Measurements from ENCODE around the gene DMRTA2.
A peak's percentile ranks its signal among the peaks of the same experiment; 100 is the strongest.

DMRTA2 gene

DNA sequence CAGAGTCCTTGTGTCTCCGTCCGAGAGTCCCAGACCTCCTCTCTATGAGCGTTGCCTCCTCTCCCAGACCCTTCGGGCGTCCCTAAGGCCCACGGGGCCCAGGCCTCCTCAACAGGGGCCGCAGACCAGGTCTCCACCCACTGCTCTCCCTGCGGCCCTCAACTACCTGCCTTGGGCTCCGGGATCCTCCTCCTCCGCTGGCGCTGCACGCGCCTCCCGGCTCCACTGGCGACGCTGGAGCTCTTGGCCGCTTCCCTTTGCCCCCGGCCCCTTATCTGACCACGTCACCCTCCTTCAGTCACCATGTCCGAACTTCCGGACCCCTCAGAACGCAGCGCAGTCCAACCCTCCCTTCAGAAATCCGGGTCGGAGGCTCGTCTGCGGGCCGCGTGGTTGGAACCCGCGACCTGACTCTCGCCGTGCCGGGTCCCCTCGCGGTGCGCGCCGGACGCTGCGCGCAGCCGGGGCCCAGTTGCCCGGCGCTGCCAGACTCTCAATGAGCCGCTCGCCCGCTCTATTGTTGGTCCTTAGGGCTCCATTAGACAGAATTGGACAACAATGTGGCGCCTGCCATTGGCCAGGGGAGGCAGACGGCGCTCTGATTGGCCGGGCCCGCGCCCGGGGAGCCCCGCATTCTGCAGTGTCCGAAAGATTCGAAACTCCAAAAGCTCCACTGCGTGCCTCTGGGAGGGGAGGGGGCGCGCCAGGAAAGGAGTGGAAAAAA is at the start of gene DMRTA2:
TSS of gene DMRTA2 (minus strand) at position 498 of the 724 bp plus-strand sequence. CDS start 1,907 bp downstream, outside the sequence.
- DNase-seq = no peak

DNA sequence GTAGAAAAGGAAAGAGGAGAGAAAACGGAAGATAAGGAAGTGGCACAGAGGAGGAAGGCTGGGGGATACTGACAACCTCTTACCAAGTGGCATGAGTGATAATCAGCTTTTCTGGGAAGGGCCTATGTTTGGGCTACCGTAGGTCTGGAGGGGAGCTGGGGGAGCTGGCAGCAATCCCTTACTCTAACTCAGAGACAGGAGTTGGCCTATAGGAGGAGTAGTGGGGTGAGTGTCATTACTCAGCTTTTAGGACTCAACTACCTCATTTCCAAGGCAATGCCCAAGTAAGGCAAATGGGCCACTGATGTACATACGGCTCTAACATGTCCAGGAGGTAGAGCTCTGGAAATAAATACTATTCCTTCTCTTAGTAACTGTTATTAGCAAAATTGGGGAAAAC is 48.7 kb upstream of the DMRTA2 start:
- no peak for DNase-seq

DNA sequence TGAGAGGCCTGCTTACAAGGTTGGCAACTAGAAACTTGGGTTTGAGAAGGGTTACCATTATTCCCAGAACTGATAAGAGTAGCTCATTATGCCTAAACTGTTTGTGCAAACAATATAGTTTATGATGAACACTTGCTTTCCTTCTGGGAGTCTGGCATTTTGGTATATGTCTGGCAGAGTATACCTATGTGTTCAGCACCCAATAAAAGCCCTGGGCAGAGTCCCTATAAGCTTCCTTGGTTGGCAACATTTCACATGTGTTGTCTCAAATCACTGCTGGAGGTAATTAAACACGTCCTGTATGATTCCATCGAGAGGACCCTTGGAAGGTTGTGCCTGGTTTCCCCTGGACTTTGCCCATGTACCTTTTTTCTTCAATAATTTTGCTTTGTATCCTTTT is 39.7 kb upstream of the DMRTA2 start:
- no peak for DNase-seq

DNA sequence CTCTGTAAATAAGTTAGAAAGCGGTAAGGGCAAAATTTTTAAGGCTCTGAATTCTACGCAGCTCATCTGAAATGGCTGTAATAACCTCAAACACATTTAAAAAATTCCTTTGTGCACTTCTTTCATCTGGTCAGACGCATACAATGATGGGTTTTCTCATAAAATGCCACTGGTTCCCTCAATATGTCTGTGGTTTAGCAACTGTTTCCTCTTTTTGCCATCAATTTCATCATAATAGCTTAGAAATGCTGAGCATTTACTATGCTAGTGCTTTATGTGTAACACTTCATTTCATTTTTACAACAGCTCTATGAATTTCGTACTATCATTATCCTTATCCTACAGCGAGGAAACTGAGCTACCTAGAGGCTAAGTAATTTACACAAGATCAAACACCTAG is 35.3 kb upstream of the DMRTA2 start:
- DNase-seq = no peak

DNA sequence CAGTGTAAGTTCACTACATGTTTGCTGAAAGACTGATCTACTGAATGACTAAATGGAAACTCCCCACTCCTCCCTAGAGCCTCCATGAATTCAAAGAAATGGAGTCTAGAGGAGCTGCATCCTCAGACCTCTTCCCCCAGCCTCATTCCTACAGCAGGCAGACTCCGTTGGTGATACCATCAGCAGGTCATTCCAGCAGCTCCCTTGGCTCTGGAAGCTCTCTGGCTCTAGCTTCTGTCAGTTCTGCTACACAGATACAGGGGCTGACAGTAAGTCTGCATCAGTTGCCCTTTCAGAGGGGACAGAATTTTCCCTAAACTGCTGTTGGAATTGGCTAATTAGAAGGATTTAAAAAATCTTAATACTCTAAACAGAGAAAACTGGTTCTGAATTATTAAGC is 31.7 kb upstream of the DMRTA2 start:
- DNase-seq = no peak

DNA sequence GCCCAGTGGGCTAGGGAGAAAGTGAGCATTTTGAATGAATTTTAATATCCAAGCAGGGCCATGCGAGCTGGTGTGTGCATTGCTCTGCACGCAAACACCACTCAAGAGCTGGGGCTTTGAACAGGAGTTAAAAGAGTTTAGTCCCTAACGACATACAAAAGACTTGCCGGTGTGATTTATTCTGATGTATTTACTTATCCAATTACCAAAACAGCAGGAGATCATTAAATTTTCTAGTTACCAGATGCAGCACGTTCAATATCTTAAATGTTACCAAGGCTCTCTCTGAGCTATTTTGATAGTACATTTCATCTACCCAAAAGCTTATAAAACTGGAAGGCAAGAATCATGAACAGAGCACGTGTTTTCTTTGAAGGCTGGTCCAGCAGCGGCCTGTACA is 30.0 kb upstream of the DMRTA2 start:
- no peak for DNase-seq

DNA sequence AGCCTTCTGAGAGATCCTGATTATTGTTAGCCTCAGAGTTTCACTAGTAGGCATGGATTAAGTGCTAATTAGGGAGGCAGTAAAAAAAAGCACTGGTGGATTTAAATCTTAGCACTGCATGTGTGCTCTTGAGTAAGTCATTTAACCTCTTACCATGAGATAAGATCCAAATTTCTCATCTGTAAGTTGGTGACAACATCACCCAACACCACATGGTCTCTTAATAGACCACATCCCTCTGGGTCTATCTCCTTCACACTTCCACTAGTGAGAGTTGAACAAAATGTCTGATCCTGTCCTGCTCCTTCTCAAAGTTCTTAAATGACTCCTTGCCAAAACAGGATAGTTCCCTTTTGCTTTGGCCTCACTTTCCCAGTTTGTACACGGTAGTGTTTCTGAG is 29.5 kb upstream of the DMRTA2 start:
- no peak for DNase-seq

DNA sequence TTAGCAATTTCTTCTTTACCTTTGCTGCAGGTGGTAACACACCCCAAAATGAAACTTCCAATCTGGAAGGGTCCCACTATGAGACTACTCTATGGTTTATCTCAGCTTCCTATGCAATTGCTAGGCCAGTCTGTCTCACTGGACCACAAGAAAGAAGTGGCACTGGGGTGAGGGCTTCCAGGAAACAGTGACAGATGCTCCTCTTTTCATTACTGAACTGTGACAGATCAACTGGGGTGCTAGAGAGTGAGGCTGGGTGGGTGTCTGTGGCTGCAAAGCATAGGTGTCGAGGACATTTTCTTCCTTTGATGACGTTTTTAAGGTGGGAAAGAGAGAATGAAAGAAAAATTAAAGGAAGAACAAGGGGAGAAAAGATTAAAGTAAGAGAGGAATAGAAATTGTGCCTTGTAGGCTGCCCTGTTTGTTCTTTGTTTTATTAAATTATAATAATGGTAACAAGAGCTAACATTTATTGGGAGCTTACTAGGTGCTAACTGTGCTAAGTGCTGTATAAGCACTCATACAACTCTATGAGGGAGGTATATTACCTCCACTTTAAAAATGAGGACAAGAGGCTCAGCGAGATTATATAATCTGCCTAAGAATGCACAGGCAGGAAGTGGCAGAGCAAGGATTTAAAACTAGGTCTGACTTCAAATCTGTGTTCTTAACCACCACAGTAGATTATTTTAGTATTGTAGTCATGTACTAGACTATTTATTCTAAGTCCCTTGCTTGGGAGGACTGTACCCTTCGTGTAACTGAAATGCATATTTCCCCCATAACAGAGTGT is 27.8 kb upstream of the DMRTA2 start:
- no peak for DNase-seq

DNA sequence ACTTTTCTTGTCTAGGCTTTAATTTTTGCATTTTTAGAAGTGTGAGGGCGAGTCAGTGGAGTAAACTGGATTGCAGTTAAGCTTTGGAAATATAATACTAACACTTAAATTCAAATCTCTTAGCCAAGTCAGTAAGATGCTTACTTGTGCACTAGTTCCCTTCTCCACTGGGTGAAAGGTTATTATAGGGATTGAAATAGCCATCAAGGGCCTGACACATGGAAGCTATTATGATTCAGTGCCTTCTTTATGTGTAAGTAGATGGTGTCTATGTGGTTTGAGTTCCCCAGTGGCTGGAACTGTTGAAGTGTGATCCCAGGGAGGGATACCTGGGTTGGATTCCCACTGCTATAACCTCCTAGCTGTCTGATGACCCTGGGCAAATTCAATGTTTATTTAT is 24.7 kb upstream of the DMRTA2 start:
- no peak for DNase-seq

DNA sequence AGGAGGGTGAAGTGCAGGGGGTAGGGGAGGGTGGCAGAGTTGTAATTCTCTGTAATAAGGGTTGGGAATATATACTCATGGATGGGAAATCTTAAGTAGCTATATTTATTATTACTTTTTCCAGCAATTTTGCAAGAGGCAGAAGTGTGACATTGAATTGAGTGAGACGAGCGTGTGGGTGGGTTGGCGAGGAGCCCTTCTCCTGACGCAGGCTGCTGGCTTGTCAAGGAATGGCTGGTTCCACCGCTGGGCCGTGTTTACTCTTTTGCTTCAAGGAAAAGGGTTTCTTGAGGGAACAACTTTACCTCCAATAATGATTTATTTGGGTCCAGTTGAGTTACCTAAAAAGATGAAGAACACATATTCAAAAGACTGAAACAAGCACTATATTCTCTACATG is 17.9 kb upstream of the DMRTA2 start:
- no peak for DNase-seq

DNA sequence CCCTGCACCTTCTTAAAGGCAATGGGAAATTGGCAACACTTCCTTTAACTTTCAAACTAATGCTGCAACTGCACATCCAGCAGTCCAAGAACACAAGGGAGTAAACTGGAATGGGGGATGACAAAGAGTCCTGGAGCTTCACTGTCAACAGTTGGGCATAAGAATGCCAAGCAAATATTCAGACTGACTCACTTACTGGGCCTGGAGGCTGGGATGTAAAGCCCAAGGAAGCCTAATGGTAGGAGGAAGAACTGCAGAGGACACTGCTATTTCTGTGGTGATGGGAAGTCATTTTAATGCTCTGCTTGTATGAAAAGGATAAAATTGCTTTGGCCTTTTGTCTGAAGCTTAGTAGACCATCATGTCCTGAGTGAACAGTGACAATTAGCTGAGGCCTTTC is 15.7 kb upstream of the DMRTA2 start:
- DNase-seq = no peak

DNA sequence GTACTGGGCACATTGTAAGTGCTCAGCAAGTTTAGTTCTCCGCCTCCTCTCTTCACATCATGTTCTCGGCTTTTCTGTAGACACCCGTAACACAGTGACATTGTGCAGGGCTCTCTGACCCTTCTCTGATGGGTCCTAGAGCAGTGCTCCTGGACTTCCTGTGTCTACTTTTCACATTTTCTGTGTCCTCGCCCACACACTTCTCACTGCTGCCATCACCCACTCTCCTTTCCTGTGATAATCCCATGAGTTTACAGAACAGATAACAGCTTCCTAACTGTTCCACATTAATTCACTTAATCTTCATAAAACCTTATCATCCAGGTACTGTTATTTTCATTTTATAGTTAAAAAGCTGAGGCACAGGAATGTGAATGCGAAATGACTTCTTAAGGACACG is 13.2 kb upstream of the DMRTA2 start:
- DNase-seq = no peak

DNA sequence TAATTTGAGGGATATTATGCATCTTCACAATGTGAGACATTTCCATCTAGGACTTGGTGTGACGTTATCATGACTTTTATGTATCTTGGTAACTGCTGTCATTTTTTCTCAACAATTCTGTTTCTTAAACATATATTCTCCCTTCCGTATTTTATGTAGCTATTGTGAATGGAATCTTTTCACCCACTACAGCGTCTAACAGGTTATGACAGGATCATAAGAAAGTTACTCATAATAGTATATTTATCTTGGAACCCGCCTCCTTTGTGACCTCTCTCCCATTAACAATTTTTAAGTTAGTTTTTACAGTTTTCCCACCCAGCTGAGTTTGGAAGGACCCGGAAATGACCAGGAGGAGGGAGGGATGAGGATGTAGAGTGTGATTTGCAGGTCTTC is 6.8 kb upstream of the DMRTA2 start:
- no peak for DNase-seq

DNA sequence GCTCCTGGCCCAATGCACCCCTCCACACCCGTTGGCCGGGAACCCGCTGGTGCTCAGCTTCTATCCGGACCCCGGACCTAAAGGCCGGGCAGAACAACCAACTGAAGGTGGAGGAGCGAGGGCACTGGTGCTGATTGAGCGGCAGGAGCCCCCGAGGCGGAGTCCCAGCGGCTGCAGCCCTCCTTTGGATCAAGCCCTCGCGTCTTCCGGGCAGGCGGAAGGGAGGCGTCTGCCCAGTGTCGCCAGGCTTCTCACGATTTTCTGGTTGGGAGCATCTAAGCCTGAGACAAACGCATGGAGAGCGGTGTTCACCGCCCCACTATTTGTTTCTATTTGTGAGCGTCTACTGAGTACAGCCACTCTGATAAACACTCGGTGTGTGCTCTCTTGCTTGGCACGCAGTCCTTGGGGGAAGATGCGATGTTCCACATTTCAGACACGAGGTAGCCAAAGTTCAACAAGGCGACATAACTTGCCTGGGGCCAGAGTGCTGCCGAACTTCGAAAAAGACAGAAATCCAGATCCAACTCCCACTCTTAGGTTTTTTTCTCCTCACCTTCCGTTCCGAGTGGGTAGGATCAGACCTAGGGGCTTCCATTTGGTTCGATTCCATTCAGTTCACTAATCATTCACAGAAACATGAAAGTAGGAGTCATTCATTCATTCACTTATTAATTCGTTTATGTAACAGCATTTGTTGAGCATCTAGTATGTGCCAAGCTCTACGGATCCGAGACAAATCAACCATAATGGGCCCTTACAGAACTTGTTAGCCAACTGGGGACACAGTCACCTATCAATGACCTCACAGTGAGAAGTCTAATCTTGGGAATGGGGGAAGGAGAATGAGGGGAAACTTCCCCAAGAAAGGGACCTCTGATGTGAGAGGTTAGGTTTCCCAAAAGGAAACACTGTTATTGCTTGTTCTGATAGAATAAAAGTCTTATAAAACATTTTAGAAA is 4.9 kb upstream of the DMRTA2 start:
- DNase-seq = peak; percentile 53

DNA sequence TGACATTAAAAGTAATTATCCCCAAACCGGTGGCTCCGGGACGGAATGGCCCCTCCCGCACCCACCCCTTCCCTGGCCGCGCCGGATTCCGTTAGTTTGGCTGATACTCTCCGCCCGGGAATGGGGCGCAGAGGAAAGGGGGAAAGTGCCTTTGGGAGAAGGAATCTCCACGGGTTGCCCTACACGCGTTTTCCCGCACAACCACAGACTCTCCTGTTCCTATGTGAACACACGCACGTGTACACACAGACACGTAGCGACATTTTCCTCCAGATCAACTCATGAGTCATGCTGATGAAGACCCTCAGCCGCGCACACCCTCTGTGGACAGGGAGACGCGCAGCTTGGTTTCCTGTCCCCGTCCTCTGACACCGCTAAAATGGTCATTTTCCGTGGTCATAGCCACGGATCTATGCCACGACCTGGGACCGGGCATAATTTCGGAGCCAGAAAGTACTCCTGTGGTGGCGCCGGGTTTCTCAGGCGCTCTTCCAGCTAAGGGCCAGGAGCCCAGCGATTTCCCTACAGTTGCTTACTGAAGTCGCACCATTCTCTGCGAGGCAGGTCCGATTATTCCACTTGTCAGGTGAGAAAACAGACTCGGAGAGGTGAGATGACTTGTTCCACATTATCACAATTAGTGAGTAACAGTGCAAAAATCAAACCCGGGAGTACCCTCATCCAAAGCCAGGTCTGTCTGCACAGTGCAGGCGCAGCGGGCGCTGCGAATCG is 4.0 kb upstream of the DMRTA2 start:
- peak; percentile 55 for DNase-seq

DNA sequence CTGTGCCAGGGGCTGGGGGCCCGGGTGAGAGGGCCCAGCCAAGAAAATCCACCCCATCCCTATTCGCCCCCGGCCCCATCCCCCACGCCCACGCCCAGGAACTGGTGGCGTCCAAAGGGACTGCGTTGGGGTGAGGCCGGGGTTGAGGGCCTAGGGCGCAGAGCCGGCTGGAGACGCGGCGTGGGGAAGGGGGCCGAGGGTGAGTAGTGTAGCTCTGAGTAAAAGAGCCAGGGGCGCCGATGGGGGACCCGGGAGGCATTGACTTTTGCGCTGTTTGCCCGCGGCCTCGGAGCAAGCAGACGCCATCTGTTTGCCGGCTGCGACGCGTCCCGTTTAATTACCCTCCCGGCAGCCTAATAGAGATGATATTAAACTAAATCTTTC is 3.5 kb upstream of the DMRTA2 start:
- DNase-seq = no peak

DNA sequence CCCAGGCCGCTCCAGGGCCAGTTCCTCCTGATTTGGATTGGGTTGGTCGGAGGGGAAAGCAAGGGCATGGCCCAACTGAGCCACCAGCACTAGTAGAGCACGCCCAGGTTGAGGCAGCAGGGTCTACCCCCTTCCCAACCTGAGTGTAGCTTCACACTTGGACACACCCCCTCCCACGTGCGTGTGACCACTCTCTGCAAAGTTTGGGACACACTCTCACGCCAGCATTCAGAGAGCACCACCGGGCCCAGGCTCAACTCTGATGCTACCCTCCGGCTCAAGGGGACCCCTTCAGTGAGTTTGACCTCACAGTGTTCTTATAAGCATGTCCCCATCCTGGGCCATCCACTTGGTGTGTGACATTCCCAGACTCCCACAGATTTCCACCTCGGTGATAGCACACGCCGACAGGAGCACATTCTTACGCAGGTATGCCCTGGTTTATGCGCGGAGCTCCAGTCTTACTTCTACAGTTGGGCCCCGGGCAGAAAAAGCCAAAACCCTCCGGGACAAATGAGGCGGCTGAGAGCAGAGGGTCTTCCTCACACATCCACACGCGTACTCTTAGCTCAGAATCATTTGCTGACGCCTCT is 3.0 kb upstream of the DMRTA2 start:
- DNase-seq = peak; percentile 48

DNA sequence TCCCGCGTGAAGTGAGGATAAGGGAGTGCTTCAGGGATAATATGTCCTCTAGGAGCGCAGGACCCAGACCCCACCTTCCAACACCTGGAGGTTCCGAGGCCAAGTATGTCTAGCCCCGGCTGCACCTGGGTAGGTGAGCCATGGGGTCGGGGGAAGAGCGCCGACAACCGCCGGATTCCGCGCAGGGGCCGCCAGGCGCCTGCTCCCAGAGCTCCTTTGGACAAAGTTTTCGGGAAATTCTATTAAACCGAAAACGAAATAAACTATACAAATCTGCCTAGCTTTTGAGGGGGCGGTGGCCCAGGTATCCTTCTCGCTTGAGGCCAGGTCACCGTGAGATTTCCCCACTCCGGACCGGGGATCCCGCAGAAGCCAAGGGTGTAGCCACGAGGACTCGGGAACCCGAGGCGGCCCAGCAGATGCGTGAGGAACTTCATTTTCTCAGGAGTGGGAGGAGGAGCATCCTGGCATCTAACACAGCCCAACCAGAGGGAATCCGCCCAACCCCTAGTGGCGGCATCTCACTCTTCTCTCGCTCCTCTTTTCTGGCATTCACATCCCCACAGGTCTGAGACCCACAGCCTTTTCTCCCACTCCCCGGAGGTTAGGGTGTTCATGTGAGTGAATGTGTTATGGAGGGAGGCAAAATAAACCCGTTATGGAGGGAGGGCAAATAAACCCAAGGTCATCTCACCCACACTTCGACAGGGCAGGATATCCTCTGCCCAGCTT is 2.3 kb upstream of the DMRTA2 start:
- peak; percentile 54 for DNase-seq

DNA sequence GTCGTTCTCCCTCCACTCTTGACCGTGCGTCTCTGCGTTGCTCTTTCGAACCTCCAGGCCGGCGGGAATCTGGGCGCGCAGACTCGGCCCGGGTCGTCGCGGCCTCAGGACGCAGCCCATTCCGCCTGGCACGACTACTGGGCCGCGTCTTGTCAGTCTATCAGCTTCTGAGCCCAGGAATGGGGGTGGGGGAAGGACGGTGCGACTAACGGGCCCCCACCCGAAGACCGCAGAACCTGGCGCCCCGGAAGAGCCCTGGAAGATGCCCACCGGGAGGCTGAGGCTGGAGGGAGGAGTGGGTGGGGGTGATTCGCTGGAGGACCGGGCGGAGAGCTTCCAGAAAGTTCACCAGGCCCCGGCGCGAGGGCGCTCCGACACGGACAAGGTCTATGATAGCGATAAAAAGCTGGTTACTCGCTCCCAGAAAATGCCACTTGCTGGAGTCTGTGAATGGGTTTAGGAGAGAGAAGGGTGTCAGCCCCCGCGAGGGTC is 1.7 kb upstream of the DMRTA2 start:
- DNase-seq = peak; percentile 45

DNA sequence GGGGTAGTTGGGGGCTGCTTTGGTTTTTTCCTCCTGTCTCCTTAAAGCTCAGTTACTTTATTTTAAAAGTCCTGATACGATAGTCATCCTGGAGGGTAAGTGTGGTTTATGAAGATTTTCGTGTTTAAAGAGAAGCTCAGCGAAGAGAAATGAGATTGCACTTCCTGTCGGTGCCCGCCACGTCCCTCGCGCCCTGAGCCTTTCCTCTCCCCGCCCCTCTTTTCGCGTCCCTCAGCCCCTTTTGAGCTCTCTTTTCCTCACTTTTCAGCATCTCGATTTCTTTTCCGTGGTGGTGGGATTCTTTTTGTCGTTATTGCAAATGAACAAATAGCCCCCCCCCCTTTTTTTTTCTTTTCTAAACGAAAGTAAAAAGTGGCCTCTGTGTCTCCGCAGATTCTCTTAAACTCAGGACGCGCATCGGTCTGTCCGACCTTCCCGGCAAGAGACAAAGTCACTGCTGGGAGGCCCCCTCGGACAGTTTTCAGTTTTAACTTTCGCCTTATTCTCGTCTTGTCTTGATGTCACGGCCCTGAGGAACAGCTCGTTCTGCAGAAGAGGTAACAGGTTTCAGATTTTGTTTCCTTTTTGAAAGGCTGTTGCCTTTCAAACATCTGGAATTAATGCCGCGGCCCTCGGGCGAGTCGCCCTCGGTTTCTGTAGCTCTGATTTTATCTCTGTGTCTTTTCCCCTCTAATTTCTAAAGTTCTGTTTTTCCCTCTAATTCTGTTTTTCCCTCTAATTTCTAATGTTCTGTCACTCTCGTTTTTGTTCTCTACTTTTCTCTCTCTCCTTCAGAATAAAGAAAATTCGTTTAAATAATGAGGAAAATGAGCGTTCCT is 1.0 kb upstream of the DMRTA2 start:
- DNase-seq = peak; percentile 63

DNA sequence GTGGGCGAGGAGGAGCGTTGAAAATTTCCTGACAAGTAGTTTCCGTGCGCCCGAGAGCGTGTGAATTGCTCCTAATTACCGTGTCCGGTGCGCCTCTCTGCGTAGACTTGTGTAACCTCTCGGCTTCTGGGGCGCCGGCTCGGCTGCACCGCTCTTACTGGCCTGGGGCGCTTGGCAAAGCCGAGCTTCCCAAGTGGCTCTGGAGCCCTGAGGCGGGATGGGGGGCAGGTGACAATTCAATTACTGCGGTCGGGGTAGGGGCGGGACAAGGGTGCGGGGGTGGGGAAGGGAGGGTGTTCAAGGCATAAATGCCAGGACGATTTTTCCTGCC is 392 bp upstream of the DMRTA2 start:
- DNase-seq = peak; percentile 56

Data from right forelimb (tissue), 1 donor.